Endothelial cell (in vitro differentiated cells): Measurements from ENCODE around the gene RFX7. TPM values are rescaled to one million over a fixed set of nuclear protein-coding genes. Genes with fewer than 3 reads are reported as not detected.

Experiments used
- DNase-seq: peaks from one replicate; pipeline ENCODE4 v3.0.0; 2021; ENCODE audit warnings: low spot score
- H3K27ac Mint-ChIP-seq: one replicate; pipeline ENCODE4 v1.8.0; 2021; ENCODE audit warnings: mixed read lengths, inconsistent platforms; ENCODE audit not compliant: unreplicated experiment
- H3K27me3 Mint-ChIP-seq: one replicate; pipeline ENCODE4 v1.8.0; 2021; ENCODE audit warnings: mild to moderate bottlenecking, moderate library complexity, mixed read lengths, inconsistent platforms; ENCODE audit not compliant: unreplicated experiment
- H3K36me3 Mint-ChIP-seq: one replicate; pipeline ENCODE4 v1.8.0; 2021; ENCODE audit warnings: mild to moderate bottlenecking, low read depth, mixed read lengths, inconsistent platforms; ENCODE audit not compliant: unreplicated experiment
- H3K4me1 Mint-ChIP-seq: one replicate; pipeline ENCODE4 v1.8.0; 2021; ENCODE audit warnings: mild to moderate bottlenecking, mixed read lengths, inconsistent platforms; ENCODE audit not compliant: unreplicated experiment
- H3K4me3 Mint-ChIP-seq: one replicate; pipeline ENCODE4 v1.8.0; 2021; ENCODE audit warnings: mild to moderate bottlenecking, mixed read lengths, inconsistent platforms; ENCODE audit not compliant: unreplicated experiment
- H3K9me3 Mint-ChIP-seq: one replicate; pipeline ENCODE4 v1.8.0; 2021; ENCODE audit warnings: mixed read lengths, inconsistent platforms; ENCODE audit not compliant: unreplicated experiment
- total RNA-seq: library from RNA; stranded (reverse); fragmentation: NEBNext Ultra II Directional; extraction: Animal tissue kit (Norgen Biotek cat#: 25700); gene quantifications from one replicate; pipeline ENCODE4 v1.2.1, GENCODE V29; 2021; ENCODE audit not compliant: unreplicated experiment
- TF ChIP-seq, protein P1 (sequence below): fragments of 200-600 bp; sonication (generic); IDR thresholded peaks from one replicate; pipeline ENCODE4 v1.5.0; 2021; ENCODE audit warnings: antibody characterized with exemption; ENCODE audit not compliant: unreplicated experiment

The RFX7 gene
- total RNA-seq, 1 donor from 2014 or later: 37.7 TPM

- H3K27ac Mint-ChIP-seq: no peak overlapping the region
- no peak overlapping the region for H3K4me3 Mint-ChIP-seq
- H3K36me3 Mint-ChIP-seq: peaks cover 14% of the 10 kb centered on the region
- TF ChIP-seq, protein P1, sequence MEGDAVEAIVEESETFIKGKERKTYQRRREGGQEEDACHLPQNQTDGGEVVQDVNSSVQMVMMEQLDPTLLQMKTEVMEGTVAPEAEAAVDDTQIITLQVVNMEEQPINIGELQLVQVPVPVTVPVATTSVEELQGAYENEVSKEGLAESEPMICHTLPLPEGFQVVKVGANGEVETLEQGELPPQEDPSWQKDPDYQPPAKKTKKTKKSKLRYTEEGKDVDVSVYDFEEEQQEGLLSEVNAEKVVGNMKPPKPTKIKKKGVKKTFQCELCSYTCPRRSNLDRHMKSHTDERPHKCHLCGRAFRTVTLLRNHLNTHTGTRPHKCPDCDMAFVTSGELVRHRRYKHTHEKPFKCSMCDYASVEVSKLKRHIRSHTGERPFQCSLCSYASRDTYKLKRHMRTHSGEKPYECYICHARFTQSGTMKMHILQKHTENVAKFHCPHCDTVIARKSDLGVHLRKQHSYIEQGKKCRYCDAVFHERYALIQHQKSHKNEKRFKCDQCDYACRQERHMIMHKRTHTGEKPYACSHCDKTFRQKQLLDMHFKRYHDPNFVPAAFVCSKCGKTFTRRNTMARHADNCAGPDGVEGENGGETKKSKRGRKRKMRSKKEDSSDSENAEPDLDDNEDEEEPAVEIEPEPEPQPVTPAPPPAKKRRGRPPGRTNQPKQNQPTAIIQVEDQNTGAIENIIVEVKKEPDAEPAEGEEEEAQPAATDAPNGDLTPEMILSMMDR: no peak
- no peaks in the 10 kb centered on the region for H3K9me3 Mint-ChIP-seq
- no peak for DNase-seq
- H3K4me1 Mint-ChIP-seq: peaks cover 7% of the 10 kb centered on the region
- H3K27me3 Mint-ChIP-seq: peaks cover 8% of the 10 kb centered on the region
These were observed 93.5 kb downstream of the RFX7 start for GRCh38 chr15:56150204-56150603.

- no peak overlapping the region for H3K27ac Mint-ChIP-seq
- H3K27me3 Mint-ChIP-seq: peaks cover 5% of the 10 kb centered on the region
- peaks cover 7% of the 10 kb centered on the region for H3K36me3 Mint-ChIP-seq
- TF ChIP-seq, protein P1: no peak
- no peaks in the 10 kb centered on the region for H3K9me3 Mint-ChIP-seq
- H3K4me3 Mint-ChIP-seq: no peak overlapping the region
- peaks cover 3% of the 10 kb centered on the region for H3K4me1 Mint-ChIP-seq
- DNase-seq: no peak
These were observed 95.6 kb downstream of the RFX7 start for GRCh38 chr15:56148064-56148463.

GRCh38 chr15:56146756-56147155, 96.9 kb downstream of the RFX7 start:
- Mint-ChIP-seq H3K27ac (no peak overlapping the region), H3K9me3 (no peaks in the 10 kb centered on the region), H3K27me3 (peaks cover 5% of the 10 kb centered on the region), H3K4me3 (no peak overlapping the region), H3K36me3 (peaks cover 18% of the 10 kb centered on the region), H3K4me1 (peaks cover 3% of the 10 kb centered on the region)
- TF ChIP-seq, protein P1: no peak
- no peak for DNase-seq

GRCh38 chr15:56128081-56128480, 115.6 kb downstream of the RFX7 start:
- Mint-ChIP-seq H3K27me3 (peaks cover 8% of the 10 kb centered on the region), H3K9me3 (peaks cover 14% of the 10 kb centered on the region), H3K4me3 (peak overlapping the region; percentile 16), H3K36me3 (peaks cover 61% of the 10 kb centered on the region), H3K4me1 (no peaks in the 10 kb centered on the region), H3K27ac (no peak overlapping the region)
- TF ChIP-seq, protein P1: no peak
- no peak for DNase-seq

DNA sequence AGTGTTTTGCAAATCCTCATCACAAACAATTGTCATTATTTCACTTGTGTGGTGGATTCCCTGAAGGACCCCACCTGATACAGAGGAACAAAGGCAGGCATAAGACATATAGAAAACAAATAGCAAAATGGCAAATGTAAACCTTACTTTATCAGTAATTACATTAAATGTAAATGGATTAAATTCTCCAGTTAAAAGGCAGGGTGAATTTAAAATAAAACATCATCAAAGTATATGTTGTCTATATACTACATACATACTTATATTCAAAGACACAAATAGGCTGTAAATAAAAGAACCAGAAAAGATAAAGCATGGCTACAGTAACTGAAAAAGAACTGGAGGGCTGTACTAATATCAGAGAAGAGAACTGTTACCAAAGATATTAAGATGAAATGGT, 117.3 kb downstream of the RFX7 start:
- TF ChIP-seq, protein P1: no peak
- DNase-seq: no peak
- H3K27me3 Mint-ChIP-seq: peaks cover 6% of the 10 kb centered on the region
- H3K4me1 Mint-ChIP-seq: no peaks in the 10 kb centered on the region
- peaks cover 14% of the 10 kb centered on the region for H3K9me3 Mint-ChIP-seq
- H3K27ac Mint-ChIP-seq: no peak overlapping the region
- peaks cover 77% of the 10 kb centered on the region for H3K36me3 Mint-ChIP-seq
- peak overlapping the region; percentile 8 for H3K4me3 Mint-ChIP-seq
